Measurements from ENCODE around the gene LONP1. TPM values are rescaled to one million over a fixed set of nuclear protein-coding genes. Genes with fewer than 3 reads are reported as not detected.

Gene LONP1
- total and polyA plus RNA-seq, 2 of the 8 experiments (the other 6 are each of a cell fraction or from before 2014, with no cell fraction given), result 98.1 to 117 TPM

- TF ChIP-seq ASH2L (IDR thresholded peaks at IDR 0.05; ENCODE audit: low read length), result peak; percentile 31
- TF ChIP-seq POLR2A (IDR thresholded peaks at IDR 0.05; ENCODE audit: control extremely low read depth in 1 of 2, low read depth in 2 of 2, low read length in 2 of 2), result peak; percentile 97 to 99
- TF ChIP-seq TEAD4 (IDR thresholded peaks at IDR 0.05; ENCODE audit: low read depth, low read length), result 0 out of 2 replicates have a peak, but pooled peaks have one; percentile 45
- peak; percentile 34; the same call in 1 of the 2 replicates for TF ChIP-seq SP4 (IDR thresholded peaks at IDR 0.05; ENCODE audit: low read length)
- no peak; a peak in 1 of 3 replicates for TF ChIP-seq EP300 (IDR thresholded peaks at IDR 0.05; ENCODE audit: borderline replicate concordance in 1 of 2, low read depth in 2 of 2, low read length in 2 of 2)
- TF ChIP-seq EZH2 (IDR thresholded peaks at IDR 0.05; ENCODE audit: low read depth, low read length, severe bottlenecking), result no peak
- TF ChIP-seq PHF8 (conservative IDR thresholded peaks at IDR 0.05; ENCODE audit: low read depth, low read length), result peak; percentile 99
- peak; percentile 50; the same call in 1 of the 2 replicates for TF ChIP-seq JUND (IDR thresholded peaks at IDR 0.05; ENCODE audit: low read length)
- TF ChIP-seq HDAC2 (IDR thresholded peaks at IDR 0.05; ENCODE audit: borderline replicate concordance in 1 of 2, low read depth in 2 of 2, low read length in 2 of 2), result no peak
- TF ChIP-seq, protein P1, sequence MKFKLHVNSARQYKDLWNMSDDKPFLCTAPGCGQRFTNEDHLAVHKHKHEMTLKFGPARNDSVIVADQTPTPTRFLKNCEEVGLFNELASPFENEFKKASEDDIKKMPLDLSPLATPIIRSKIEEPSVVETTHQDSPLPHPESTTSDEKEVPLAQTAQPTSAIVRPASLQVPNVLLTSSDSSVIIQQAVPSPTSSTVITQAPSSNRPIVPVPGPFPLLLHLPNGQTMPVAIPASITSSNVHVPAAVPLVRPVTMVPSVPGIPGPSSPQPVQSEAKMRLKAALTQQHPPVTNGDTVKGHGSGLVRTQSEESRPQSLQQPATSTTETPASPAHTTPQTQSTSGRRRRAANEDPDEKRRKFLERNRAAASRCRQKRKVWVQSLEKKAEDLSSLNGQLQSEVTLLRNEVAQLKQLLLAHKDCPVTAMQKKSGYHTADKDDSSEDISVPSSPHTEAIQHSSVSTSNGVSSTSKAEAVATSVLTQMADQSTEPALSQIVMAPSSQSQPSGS (IDR thresholded peaks at IDR 0.05; ENCODE audit: low read length), result no peak
- TF ChIP-seq, protein P2, sequence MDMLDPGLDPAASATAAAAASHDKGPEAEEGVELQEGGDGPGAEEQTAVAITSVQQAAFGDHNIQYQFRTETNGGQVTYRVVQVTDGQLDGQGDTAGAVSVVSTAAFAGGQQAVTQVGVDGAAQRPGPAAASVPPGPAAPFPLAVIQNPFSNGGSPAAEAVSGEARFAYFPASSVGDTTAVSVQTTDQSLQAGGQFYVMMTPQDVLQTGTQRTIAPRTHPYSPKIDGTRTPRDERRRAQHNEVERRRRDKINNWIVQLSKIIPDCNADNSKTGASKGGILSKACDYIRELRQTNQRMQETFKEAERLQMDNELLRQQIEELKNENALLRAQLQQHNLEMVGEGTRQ (IDR thresholded peaks at IDR 0.05; ENCODE audit: low read length), result peak; percentile 44; the same call in 1 of the 2 replicates
- TF ChIP-seq SIN3A (conservative IDR thresholded peaks at IDR 0.05 in 1 of 2, IDR thresholded peaks at IDR 0.05 in 1 of 2; ENCODE audit: low read depth in 1 of 2, low read length in 2 of 2), result peak; percentile 16 to 77; a peak in 1 of 4 replicates
- peak; percentile 57; the same call in 1 of the 2 replicates for TF ChIP-seq SP2 (IDR thresholded peaks at IDR 0.05; ENCODE audit: low read length)
- TF ChIP-seq TAF1 (IDR thresholded peaks at IDR 0.05; ENCODE audit: low read depth, low read length), result peak; percentile 100
- TF ChIP-seq CREB1 (IDR thresholded peaks at IDR 0.05), result peak; percentile 61; the same call in 1 of the 2 replicates
- TF ChIP-seq KDM1A (IDR thresholded peaks at IDR 0.05; ENCODE audit: borderline replicate concordance, low read length), result no peak
- TF ChIP-seq BRCA1 (IDR thresholded peaks at IDR 0.05; ENCODE audit: low read depth, low read length), result no peak
- no peak for TF ChIP-seq CBX8 (IDR thresholded peaks at IDR 0.05; ENCODE audit: borderline replicate concordance, low read depth, low read length)
- no peak for TF ChIP-seq CHD1 (IDR thresholded peaks at IDR 0.05; ENCODE audit: low read depth, low read length)
- TF ChIP-seq SUZ12 (IDR thresholded peaks at IDR 0.05; ENCODE audit: low read length), result no peak
Measured at GRCh38 chr19:5690125-5690954, 29.6 kb downstream of the LONP1 start, which contains the start of gene RPL36 (continued).

Measured in H1 (cell line).